Activated T-helper 2 cell treated with anti-CD3 and anti-CD28 coated beads, Interferon-gamma antibody, Interleukin-2, Interleukin-4, amounts not matched to agents 10 μg/mL and 5 μg/mL and 100 μg/mL, durations not matched to agents 14 hours and 24 hours and 36 hours (primary cell): ENCODE measurements around the gene PARD3B. TPM values are rescaled to one million over a fixed set of nuclear protein-coding genes. Genes with fewer than 3 reads are reported as not detected.

ENCODE experiments used
- DNase-seq: peaks from one replicate; pipeline ENCODE4 v3.0.0; 2021; ENCODE audit warnings: low spot score
- H3K27ac Mint-ChIP-seq: one replicate; pipeline ENCODE4 v1.8.0; 2021; ENCODE audit warnings: mixed read lengths
- H3K27me3 Mint-ChIP-seq: one replicate; pipeline ENCODE4 v1.8.0; 2021; ENCODE audit warnings: low read depth, mixed read lengths
- H3K36me3 Mint-ChIP-seq: one replicate; pipeline ENCODE4 v1.8.0; 2021; ENCODE audit warnings: low read depth, mixed read lengths
- H3K4me1 Mint-ChIP-seq: one replicate; pipeline ENCODE4 v1.8.0; 2021; ENCODE audit warnings: low read depth, mixed read lengths
- H3K4me3 Mint-ChIP-seq: one replicate; pipeline ENCODE4 v1.8.0; 2021; ENCODE audit warnings: low read depth, mild to moderate bottlenecking, moderate library complexity, mixed read lengths
- H3K9me3 Mint-ChIP-seq: one replicate; pipeline ENCODE4 v1.8.0; 2021; ENCODE audit warnings: mixed read lengths
- intact Hi-C: fragments of 100-400 bp; cut with micrococcal nuclease; formaldehyde crosslinking; loops from one replicate; pipeline ENCODE4 v1.15.1; 2023
- total RNA-seq: library from RNA; stranded (reverse); gene quantifications from 2 replicates; pipeline ENCODE4 v1.2.3, GENCODE V29; 2022

PARD3B gene
- total RNA-seq, 1 donor from 2014 or later, result 0.39 TPM

GRCh38 chr2:204870053-204870452 is 324.8 kb downstream of the PARD3B start:
- Mint-ChIP-seq H3K4me3 (no peak overlapping the region), H3K36me3 (peaks cover 14% of the 10 kb centered on the region), H3K9me3 (peaks cover 14% of the 10 kb centered on the region), H3K4me1 (peaks cover 27% of the 10 kb centered on the region), H3K27ac (no peak overlapping the region), H3K27me3 (peaks cover 37% of the 10 kb centered on the region)
- intact Hi-C loops, result loop anchor here (2.0 to 10.0 kb wide), 2 partner anchors 545 to 811 kb away; no protein-coding TSS in a partner anchor
- DNase-seq, result no peak

GRCh38 chr2:204871231-204871953 is 326.1 kb downstream of the PARD3B start:
- intact Hi-C loops, result loop anchor here (2.0 to 10.0 kb wide), 2 partner anchors 547 to 809 kb away; no protein-coding TSS in a partner anchor
- Mint-ChIP-seq H3K27ac (no peak overlapping the region), H3K4me3 (no peak overlapping the region), H3K9me3 (peaks cover 23% of the 10 kb centered on the region), H3K36me3 (peaks cover 27% of the 10 kb centered on the region), H3K27me3 (peaks cover 25% of the 10 kb centered on the region), H3K4me1 (peaks cover 35% of the 10 kb centered on the region)
- no peak for DNase-seq

DNA sequence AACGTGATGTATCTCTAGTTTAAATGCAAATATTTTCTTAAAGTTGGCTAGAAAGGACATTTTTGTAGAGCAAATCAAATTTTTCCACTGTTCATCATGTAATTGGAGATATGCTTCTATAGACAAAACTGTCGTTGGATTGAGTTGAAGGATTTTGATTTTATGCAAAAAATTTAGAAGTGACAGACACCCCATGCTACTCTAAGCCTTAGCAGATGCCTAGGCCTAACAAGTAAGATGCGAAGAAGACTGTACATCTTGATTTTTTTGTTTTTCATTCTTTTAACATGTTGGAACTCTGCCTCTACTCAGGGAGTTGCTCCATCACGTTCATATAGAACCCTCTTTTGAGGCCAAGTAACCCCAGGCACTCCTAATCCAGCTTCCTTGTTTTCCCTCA is 331.0 kb downstream of the PARD3B start:
- intact Hi-C loops, result loop anchor here (10.0 kb wide), 1 partner anchor 552 kb away; no protein-coding TSS in a partner anchor
- H3K36me3 Mint-ChIP-seq, result peaks cover 31% of the 10 kb centered on the region
- H3K27me3 Mint-ChIP-seq, result no peaks in the 10 kb centered on the region
- H3K9me3 Mint-ChIP-seq, result peaks cover 23% of the 10 kb centered on the region
- no peak overlapping the region for H3K27ac Mint-ChIP-seq
- H3K4me3 Mint-ChIP-seq, result no peak overlapping the region
- DNase-seq, result no peak
- H3K4me1 Mint-ChIP-seq, result peaks cover 60% of the 10 kb centered on the region

GRCh38 chr2:204877691-204878090 is 332.4 kb downstream of the PARD3B start:
- Mint-ChIP-seq H3K9me3 (peaks cover 23% of the 10 kb centered on the region), H3K36me3 (peaks cover 31% of the 10 kb centered on the region), H3K27ac (no peak overlapping the region), H3K27me3 (no peaks in the 10 kb centered on the region), H3K4me3 (no peak overlapping the region), H3K4me1 (peaks cover 64% of the 10 kb centered on the region)
- no peak for DNase-seq
- intact Hi-C loops, result loop anchor here (10.0 kb wide), 1 partner anchor 553 kb away; no protein-coding TSS in a partner anchor

GRCh38 chr2:204880928-204881327 is 335.7 kb downstream of the PARD3B start:
- DNase-seq, result no peak
- no peaks in the 10 kb centered on the region for H3K27me3 Mint-ChIP-seq
- H3K4me3 Mint-ChIP-seq, result peak overlapping the region; percentile 47
- H3K9me3 Mint-ChIP-seq, result peaks cover 6% of the 10 kb centered on the region
- H3K4me1 Mint-ChIP-seq, result peaks cover 53% of the 10 kb centered on the region
- H3K36me3 Mint-ChIP-seq, result peaks cover 13% of the 10 kb centered on the region
- intact Hi-C loops, result no loop called here
- no peak overlapping the region for H3K27ac Mint-ChIP-seq

GRCh38 chr2:204881655-204882054 is 336.4 kb downstream of the PARD3B start:
- intact Hi-C loops, result no loop called here
- DNase-seq, result peak; percentile 52
- peaks cover 52% of the 10 kb centered on the region for H3K4me1 Mint-ChIP-seq
- H3K27me3 Mint-ChIP-seq, result no peaks in the 10 kb centered on the region
- peak overlapping the region; percentile 47 for H3K4me3 Mint-ChIP-seq
- H3K27ac Mint-ChIP-seq, result peak overlapping the region; percentile 4
- peaks cover 6% of the 10 kb centered on the region for H3K9me3 Mint-ChIP-seq
- H3K36me3 Mint-ChIP-seq, result peaks cover 8% of the 10 kb centered on the region

DNA sequence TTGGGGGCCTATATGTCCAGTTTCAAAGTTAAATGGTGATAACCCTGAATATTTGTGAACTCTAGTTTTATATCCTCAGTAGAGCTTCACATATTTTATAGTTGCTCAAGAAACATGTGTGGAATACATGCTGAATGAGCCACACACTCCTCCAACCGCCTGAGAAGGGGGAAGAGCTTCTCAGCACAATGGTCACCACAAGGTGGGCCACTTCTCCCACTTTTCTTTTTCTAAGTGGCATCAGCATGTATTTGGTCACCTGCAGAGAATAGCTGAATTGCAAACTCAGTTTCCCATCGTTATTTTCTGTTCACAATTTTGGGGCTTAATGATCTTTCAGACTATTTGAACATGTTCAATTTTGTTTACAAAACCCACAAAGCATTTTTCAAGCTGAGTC is 340.5 kb downstream of the PARD3B start:
- intact Hi-C loops, result no loop called here

DNA sequence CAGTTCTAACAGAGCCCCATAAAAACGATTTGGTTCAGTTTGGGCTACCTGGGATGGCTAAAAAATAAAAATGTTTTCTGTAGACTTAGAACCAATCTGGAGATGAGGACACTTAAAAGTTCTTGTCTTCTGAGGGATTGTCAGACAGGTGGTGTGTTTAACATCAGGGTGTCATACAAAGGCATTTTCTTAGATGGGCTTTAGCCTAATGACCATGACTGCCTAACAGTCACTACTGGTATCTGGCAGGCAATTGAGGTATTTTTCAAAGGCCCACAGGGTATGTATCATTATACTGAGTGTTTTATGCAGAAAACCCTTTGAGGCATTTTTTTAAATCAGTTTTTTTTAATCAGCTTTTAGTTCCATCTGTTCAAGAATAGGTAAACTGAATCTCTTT is 341.4 kb downstream of the PARD3B start:
- H3K27ac Mint-ChIP-seq, result no peak overlapping the region

More for the DNA sequence above, 340.5 kb downstream of the PARD3B start:
- H3K36me3 Mint-ChIP-seq, result peaks cover 11% of the 10 kb centered on the region
- H3K27me3 Mint-ChIP-seq, result no peaks in the 10 kb centered on the region
- H3K27ac Mint-ChIP-seq, result no peak overlapping the region
- no peak overlapping the region for H3K4me3 Mint-ChIP-seq
- peaks cover 12% of the 10 kb centered on the region for H3K9me3 Mint-ChIP-seq
- H3K4me1 Mint-ChIP-seq, result peaks cover 27% of the 10 kb centered on the region
- no peak for DNase-seq

DNA sequence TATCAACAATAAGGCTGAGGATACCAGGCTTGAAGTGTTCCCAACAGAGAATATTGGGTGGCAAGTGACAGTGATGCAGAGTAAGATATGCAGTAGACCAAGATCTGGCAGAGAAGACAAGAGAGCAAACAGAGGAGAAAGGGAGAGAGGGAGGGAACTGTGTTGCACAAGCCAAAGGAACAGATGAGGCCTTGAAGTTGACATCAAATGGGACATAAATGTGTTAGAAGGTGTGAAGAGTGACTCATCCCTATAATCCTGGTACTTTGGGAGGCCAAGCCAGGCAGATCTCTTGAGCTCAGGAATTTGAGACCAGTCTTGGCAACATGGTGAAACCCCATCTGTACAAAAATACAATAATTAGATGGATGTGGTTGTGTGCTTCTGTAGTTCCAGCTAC is 342.9 kb downstream of the PARD3B start:
- H3K9me3 Mint-ChIP-seq, result peaks cover 12% of the 10 kb centered on the region
- H3K27ac Mint-ChIP-seq, result no peak overlapping the region
- H3K4me3 Mint-ChIP-seq, result no peak overlapping the region
- intact Hi-C loops, result no loop called here
- H3K27me3 Mint-ChIP-seq, result no peaks in the 10 kb centered on the region
- H3K4me1 Mint-ChIP-seq, result peaks cover 10% of the 10 kb centered on the region
- DNase-seq, result no peak
- H3K36me3 Mint-ChIP-seq, result peaks cover 11% of the 10 kb centered on the region

More for the DNA sequence above, 341.4 kb downstream of the PARD3B start:
- no peak for DNase-seq
- no peak overlapping the region for H3K4me3 Mint-ChIP-seq
- H3K9me3 Mint-ChIP-seq, result peaks cover 12% of the 10 kb centered on the region
- intact Hi-C loops, result no loop called here
- H3K36me3 Mint-ChIP-seq, result peaks cover 11% of the 10 kb centered on the region
- H3K4me1 Mint-ChIP-seq, result peaks cover 18% of the 10 kb centered on the region
- no peaks in the 10 kb centered on the region for H3K27me3 Mint-ChIP-seq

- no peak for DNase-seq
- Mint-ChIP-seq H3K36me3 (peaks cover 7% of the 10 kb centered on the region), H3K9me3 (peaks cover 6% of the 10 kb centered on the region), H3K27me3 (no peaks in the 10 kb centered on the region), H3K4me3 (no peak overlapping the region), H3K27ac (no peak overlapping the region), H3K4me1 (peaks cover 10% of the 10 kb centered on the region)
- intact Hi-C loops, result loop anchor here (5.0 kb wide), 1 partner anchor 792 kb away; the partner anchor contains the start of gene NRP2
Measured at GRCh38 chr2:204890680-204891079, 345.4 kb downstream of the PARD3B start.

DNA sequence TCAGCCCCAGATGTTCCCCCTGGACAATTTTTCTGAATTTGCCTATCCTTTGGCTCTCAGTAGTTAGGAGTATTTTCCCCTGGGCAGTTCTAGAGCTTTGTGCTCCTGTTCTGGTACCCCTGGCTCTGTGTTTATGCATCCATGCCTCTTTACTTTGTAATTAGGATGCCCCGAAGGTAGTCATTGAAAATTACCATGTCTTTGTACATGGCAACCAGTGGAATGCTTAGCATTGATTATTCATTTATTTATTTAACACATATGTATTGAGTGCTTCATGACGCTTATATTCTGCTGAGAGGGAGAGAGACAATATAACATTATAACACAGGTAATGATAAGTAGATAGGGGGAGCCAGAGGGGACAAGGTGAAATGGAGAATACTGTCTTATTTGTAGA is 346.5 kb downstream of the PARD3B start:
- peaks cover 14% of the 10 kb centered on the region for H3K4me1 Mint-ChIP-seq
- no peaks in the 10 kb centered on the region for H3K27me3 Mint-ChIP-seq
- peaks cover 12% of the 10 kb centered on the region for H3K36me3 Mint-ChIP-seq
- H3K9me3 Mint-ChIP-seq, result peaks cover 6% of the 10 kb centered on the region
- DNase-seq, result no peak
- H3K4me3 Mint-ChIP-seq, result no peak overlapping the region
- intact Hi-C loops, result loop anchor here (1.0 to 5.0 kb wide), 5 partner anchors 49 to 791 kb away; partner anchors contain the start of gene NRP2
- no peak overlapping the region for H3K27ac Mint-ChIP-seq

DNA sequence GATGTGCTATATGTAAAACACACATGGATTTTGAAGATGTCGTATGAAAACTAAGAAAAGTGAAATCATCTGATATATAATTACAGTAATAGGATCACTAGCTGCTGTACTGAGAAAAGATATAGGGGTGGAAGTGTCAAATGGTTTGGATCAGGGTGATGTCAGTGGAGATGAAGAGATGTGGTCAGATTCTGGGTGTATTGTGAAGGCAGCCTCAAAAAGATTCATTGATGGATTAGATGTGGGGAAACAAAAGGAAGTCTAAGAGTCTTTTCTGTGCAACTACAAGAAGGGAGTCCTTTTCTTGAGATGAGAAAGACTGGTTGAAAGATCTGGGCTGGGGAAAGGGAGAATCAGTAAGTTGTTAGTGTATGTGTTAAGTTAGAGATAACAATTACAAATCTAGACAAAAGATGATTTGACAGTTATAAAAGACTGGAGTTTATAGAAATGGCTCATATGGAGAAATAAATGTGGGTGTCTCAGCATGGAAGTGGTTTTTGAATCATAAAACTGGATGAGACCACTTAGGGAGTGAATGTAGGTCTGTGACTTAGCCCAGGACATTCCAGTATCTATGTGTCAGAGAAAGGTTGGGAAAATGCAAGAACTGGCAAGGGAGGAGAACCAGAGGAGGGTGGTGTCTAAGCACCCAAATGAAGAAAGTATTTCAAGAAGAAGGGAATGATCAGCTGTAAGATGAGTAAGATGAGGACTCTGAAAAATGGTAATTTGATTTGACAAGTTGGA is 347.4 kb downstream of the PARD3B start:
- Mint-ChIP-seq H3K4me1 (peaks cover 14% of the 10 kb centered on the region), H3K27ac (no peak overlapping the region), H3K4me3 (no peak overlapping the region), H3K9me3 (peaks cover 6% of the 10 kb centered on the region), H3K36me3 (peaks cover 12% of the 10 kb centered on the region), H3K27me3 (no peaks in the 10 kb centered on the region)
- intact Hi-C loops, result loop anchor here (1.0 to 5.0 kb wide), 5 partner anchors 50 to 790 kb away; partner anchors contain the start of gene NRP2
- DNase-seq, result peak; percentile 17
